BE2C (cell line): ENCODE data around the gene PEAK1.

Experiments used
- DNase-seq: peaks from one replicate; pipeline ENCODE4 v3.0.0-alpha.2; 2020
- H3K27me3 ChIP-seq: fragments of 250-450 bp; sonication (Bioruptor Pico); 2 replicates; pipeline ENCODE4 v1.5.1; 2020; ENCODE audit warnings: mild to moderate bottlenecking
- H3K36me3 ChIP-seq: fragments of 250-450 bp; sonication (Bioruptor Pico); 2 replicates; pipeline ENCODE4 v1.5.1; 2020; ENCODE audit warnings: mild to moderate bottlenecking
- H3K4me1 ChIP-seq: fragments of 250-450 bp; sonication (Bioruptor Pico); 2 replicates; pipeline ENCODE4 v1.5.1; 2020
- H3K4me3 ChIP-seq: 2 replicates; pipeline ENCODE4 v1.5.1; 2011; ENCODE audit warnings: low read depth, low read length
- H3K9me3 ChIP-seq: fragments of 250-450 bp; sonication (Bioruptor Pico); 2 replicates; pipeline ENCODE4 v1.5.1; 2020
- CTCF ChIP-seq: IDR thresholded peaks from 2 replicates; pipeline ENCODE4 v1.5.1; 2012; ENCODE audit warnings: mild to moderate bottlenecking, low read depth, low read length

The PEAK1 gene

GRCh38 chr15:77111789-77112188 is 308.1 kb downstream of the PEAK1 start:
- no peak for TF ChIP-seq CTCF
- no peaks in the 10 kb centered on the region for H3K36me3 ChIP-seq
- no peak for DNase-seq
- H3K9me3 ChIP-seq, result no peaks in the 10 kb centered on the region
- H3K27me3 ChIP-seq, result no peaks in the 10 kb centered on the region
- H3K4me1 ChIP-seq, result peaks cover 8% of the 10 kb centered on the region; the same call in 1 of the 2 replicates
- no peak overlapping the region for H3K4me3 ChIP-seq

- H3K4me1 ChIP-seq, result peaks cover 9% of the 10 kb centered on the region; the same call in 1 of the 2 replicates
- peak; percentile 71 for DNase-seq
- no peaks in the 10 kb centered on the region for H3K36me3 ChIP-seq
- H3K27me3 ChIP-seq, result no peaks in the 10 kb centered on the region
- no peaks in the 10 kb centered on the region for H3K9me3 ChIP-seq
- no peak overlapping the region for H3K4me3 ChIP-seq
- peak; percentile 92 for TF ChIP-seq CTCF
Observed at GRCh38 chr15:77107531-77108355, 312.2 kb downstream of the PEAK1 start.

- H3K4me3 ChIP-seq, result no peak overlapping the region
- H3K9me3 ChIP-seq, result no peaks in the 10 kb centered on the region
- no peaks in the 10 kb centered on the region for H3K36me3 ChIP-seq
- peaks cover 9% of the 10 kb centered on the region; the same call in 1 of the 2 replicates for H3K4me1 ChIP-seq
- H3K27me3 ChIP-seq, result no peaks in the 10 kb centered on the region
- TF ChIP-seq CTCF, result no peak
- DNase-seq, result peak; percentile 40
Observed at GRCh38 chr15:77107068-77107467, 312.8 kb downstream of the PEAK1 start.

GRCh38 chr15:77104155-77104554 is 315.7 kb downstream of the PEAK1 start:
- DNase-seq, result no peak
- no peak for TF ChIP-seq CTCF
- Histone ChIP-seq H3K27me3 (no peaks in the 10 kb centered on the region), H3K4me1 (peaks cover 9% of the 10 kb centered on the region; the same call in 1 of the 2 replicates), H3K36me3 (no peaks in the 10 kb centered on the region), H3K9me3 (no peaks in the 10 kb centered on the region), H3K4me3 (no peak overlapping the region)

- no peaks in the 10 kb centered on the region; the same call in 1 of the 2 replicates for H3K4me1 ChIP-seq
- H3K9me3 ChIP-seq, result no peaks in the 10 kb centered on the region
- no peaks in the 10 kb centered on the region for H3K27me3 ChIP-seq
- TF ChIP-seq CTCF, result no peak
- DNase-seq, result no peak
- no peak overlapping the region for H3K4me3 ChIP-seq
- H3K36me3 ChIP-seq, result no peaks in the 10 kb centered on the region
Observed at GRCh38 chr15:77099741-77100463, 320.0 kb downstream of the PEAK1 start.
